Ovary (tissue), 3 donors: Measurements from ENCODE around the gene CHST14.

Experiments
- CTCF ChIP-seq, 3 donors: fragments of 450-650 bp in 2 of 3; fragments of 200-600 bp in 1 of 3; IDR thresholded peaks; one replicate each; pipeline versions ENCODE4 v1.5.1 to v1.8.0; 2016 to 2022; ENCODE audit warnings: antibody characterized with exemption in 3 of 3, mild to moderate bottlenecking in 1 of 3
- POLR2A ChIP-seq: fragments of 450-650 bp; IDR thresholded peaks from one replicate; pipeline ENCODE4 v1.6.1; 2017; ENCODE audit warnings: antibody characterized with exemption, mild to moderate bottlenecking, moderate library complexity
- donor health status: DM: no; HTN: no; CAD: no.

- TF ChIP-seq CTCF (IDR thresholded peaks at IDR 0.05) (no peak), POLR2A (peak; percentile 28)
These were observed 30.6 kb upstream of the CHST14 start for GRCh38 chr15:40439960-40440742.
